K562 (cell line): ENCODE data around the gene CLCF1. TPM values are rescaled to one million over a fixed set of nuclear protein-coding genes. Genes with fewer than 3 reads are reported as not detected.

Source experiments
- CCNT2 ChIP-seq: IDR thresholded peaks from 2 replicates; pipeline ENCODE4 v1.6.1; 2011; ENCODE audit warnings: borderline replicate concordance, low read depth, mild to moderate bottlenecking, moderate library complexity, mixed read lengths, low read length; ENCODE audit not compliant: insufficient read length; ENCODE audit errors: extremely low read depth
- MTA1 ChIP-seq: fragments of 450-650 bp; IDR thresholded peaks from 2 replicates; pipeline ENCODE4 v1.6.1; 2017; ENCODE audit warnings: borderline replicate concordance
- SMAD3 ChIP-seq: fragments of 450-650 bp; formaldehyde crosslinking; conservative IDR thresholded peaks from 2 replicates; pipeline ENCODE4 v1.4.0; 2020; ENCODE audit warnings: mild to moderate bottlenecking
- TBL1XR1 ChIP-seq, 2 experiments: IDR thresholded peaks; 2 replicates each; pipeline ENCODE4 v1.6.1; 2012; ENCODE audit warnings: improper control_type of control experiment in 2 of 2, low read length in 2 of 2, mild to moderate bottlenecking in 1 of 2
- TCF7 ChIP-seq: sonication (generic); IDR thresholded peaks from 2 replicates; pipeline ENCODE4 v1.6.1; 2016; ENCODE audit warnings: antibody characterized with exemption, borderline replicate concordance
- ZC3H4 ChIP-seq: sonication (generic); formaldehyde crosslinking; IDR thresholded peaks from 2 replicates; pipeline ENCODE4 v1.9.0; 2021; ENCODE audit warnings: missing genetic modification reagents, borderline replicate concordance
- ZKSCAN1 ChIP-seq: fragments of 150-350 bp; IDR thresholded peaks from 2 replicates; pipeline ENCODE4 v1.6.1; 2016; ENCODE audit warnings: low read depth, low read length
- ZNF282 ChIP-seq: sonication (generic); formaldehyde crosslinking; IDR thresholded peaks from 2 replicates; pipeline ENCODE4 v1.8.1; 2023; ENCODE audit warnings: missing genetic modification reagents
- ZNF436 ChIP-seq: fragments of 250-450, 450-650 bp; sonication (Bioruptor Pico); formaldehyde crosslinking; IDR thresholded peaks from 2 replicates; pipeline ENCODE4 v1.7.0; 2020; ENCODE audit warnings: mild to moderate bottlenecking
- ZNF707 ChIP-seq: fragments of 250-450 bp; sonication (Bioruptor Pico); conservative IDR thresholded peaks from 2 replicates; pipeline ENCODE4 v1.8.0; 2022; ENCODE audit warnings: inconsistent platforms, mild to moderate bottlenecking, moderate library complexity
- ZNF830 ChIP-seq: fragments of 250-450 bp; sonication (Bioruptor Pico); IDR thresholded peaks from 2 replicates; pipeline ENCODE4 v1.5.0; 2021; ENCODE audit warnings: mild to moderate bottlenecking
- polyA plus RNA-seq, 8 experiments: library from polyadenylated mRNA; depleted of rRNA in 4 of 8; stranded (reverse) in 5 of 8; unstranded in 3 of 8; fragments of >200 nt; fragmentation: Nextera tagmentation in 2 of 8; fragmentation: Illumina TruSeq in 1 of 8; extraction: Ambion mirVana in 2 of 8; extraction: Trizol in 1 of 8; gene quantifications; 2 replicates each; pipeline versions ENCODE4 v1.2.1 to v1.2.3, GENCODE V29; 2011 to 2014; ENCODE audit warnings: inconsistent platforms in 1 of 8, missing spikeins in 1 of 8
- total RNA-seq, 7 experiments: library from RNA; depleted of rRNA in 6 of 7; stranded (reverse); fragments of >200 nt in 6 of 7; fragmentation: Illumina TruSeq in 2 of 7; extraction: Trizol in 2 of 7; gene quantifications; 2 replicates each; pipeline versions ENCODE4 v1.2.1 to v1.2.3, GENCODE V29; 2011 to 2021; ENCODE audit warnings: low replicate concordance in 1 of 7
- TF ChIP-seq, protein P1 (sequence below): sonication (generic); formaldehyde crosslinking; IDR thresholded peaks from 2 replicates; pipeline ENCODE4 v1.4.0; 2020; ENCODE audit warnings: mild to moderate bottlenecking, missing genetic modification reagents
- TF ChIP-seq, protein P2 (sequence below): fragments of 250-450 bp; sonication (Bioruptor Pico); IDR thresholded peaks from 2 replicates; pipeline ENCODE4 v1.5.0; 2020; ENCODE audit warnings: mild to moderate bottlenecking, borderline replicate concordance
- TF ChIP-seq, protein P3 (sequence below): sonication (generic); formaldehyde crosslinking; IDR thresholded peaks from 2 replicates; pipeline ENCODE4 v1.8.1; 2023; ENCODE audit warnings: mild to moderate bottlenecking, missing genetic modification reagents
- TF ChIP-seq, protein P4 (sequence below): fragments of 200-400 bp; formaldehyde crosslinking; IDR thresholded peaks from 2 replicates; pipeline ENCODE4 v1.6.1; 2017; ENCODE audit warnings: mild to moderate bottlenecking, low read depth, low read length, moderate library complexity
- TF ChIP-seq, protein P5 (sequence below): fragments of 250-450 bp; sonication (Bioruptor Pico); IDR thresholded peaks from 2 replicates; pipeline ENCODE4 v1.5.0; 2021
- TF ChIP-seq, protein P6 (sequence below): fragments of 450-650 bp; conservative IDR thresholded peaks from 2 replicates; pipeline ENCODE4 v1.6.1; 2016; ENCODE audit warnings: missing genetic modification characterization, low read depth, mild to moderate bottlenecking, missing compliant biosample characterization, moderate library complexity

Gene CLCF1
- total and polyA plus RNA-seq, 9 of the 15 experiments (the other 6 are each of a cell fraction or from before 2014, with no cell fraction given), result 0.49 to 5.8 (median 3.0) TPM

DNA sequence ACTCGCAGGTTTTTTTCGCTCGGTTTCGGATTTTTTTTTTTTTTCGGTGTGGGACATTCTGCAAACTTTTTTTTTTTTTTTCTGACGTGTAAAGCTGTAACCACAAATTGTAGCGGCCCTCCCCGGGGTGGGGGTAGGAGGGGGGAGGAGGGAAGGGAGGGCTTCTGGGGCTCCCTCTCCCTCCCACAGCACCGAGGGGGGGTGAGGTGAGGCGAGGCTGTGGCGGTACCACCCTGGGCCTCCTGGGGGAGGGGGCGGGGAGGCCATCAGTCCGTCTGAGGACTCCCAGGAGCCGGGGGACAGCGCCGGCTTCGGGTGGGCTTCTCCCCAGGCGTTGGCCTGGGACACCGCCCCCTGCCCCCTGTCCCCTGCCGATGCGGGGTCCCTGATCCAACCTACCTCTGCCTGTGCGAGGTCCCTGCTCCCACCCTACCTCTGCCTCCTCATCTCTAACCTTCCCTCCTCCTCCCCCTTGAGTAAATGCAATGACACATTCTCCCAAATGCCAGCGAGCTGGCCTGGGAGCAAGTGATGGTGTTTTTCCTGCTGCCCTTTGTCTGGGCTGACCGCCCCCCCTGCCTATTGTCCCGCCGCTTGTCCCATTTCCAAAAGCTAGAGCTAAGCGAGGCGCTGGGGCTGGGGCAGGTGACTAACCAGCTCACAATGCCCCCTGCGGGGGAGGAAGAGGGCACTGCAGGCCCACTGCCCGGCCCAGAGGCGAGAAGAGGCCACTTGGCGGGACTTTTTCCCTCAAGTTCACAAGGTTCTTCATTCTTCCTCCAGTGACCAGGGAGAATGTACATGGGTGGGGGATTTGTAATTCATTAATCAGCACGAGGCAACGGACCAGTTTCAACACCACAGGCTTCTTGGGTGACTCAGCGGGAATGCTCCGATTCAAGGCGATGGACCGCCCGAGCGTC is 511 bp upstream of the CLCF1 start (continued):
- TF ChIP-seq SMAD3 (CRISPR knock-in tag) (no peak), TCF7 (no peak), ZNF707 (CRISPR knock-in tag) (no peak), CCNT2 (no peak), ZNF830 (CRISPR knock-in tag) (no peak), ZNF282 (CRISPR knock-in tag) (no peak), TBL1XR1 (IDR thresholded peaks at IDR 0.05; ENCODE audit: low read length in 2 of 2) (no peak), MTA1 (no peak; the same call in 1 of the 2 replicates), ZNF436 (no peak), ZC3H4 (CRISPR knock-in tag) (no peak), ZKSCAN1 (no peak)
- TF ChIP-seq, protein P1, sequence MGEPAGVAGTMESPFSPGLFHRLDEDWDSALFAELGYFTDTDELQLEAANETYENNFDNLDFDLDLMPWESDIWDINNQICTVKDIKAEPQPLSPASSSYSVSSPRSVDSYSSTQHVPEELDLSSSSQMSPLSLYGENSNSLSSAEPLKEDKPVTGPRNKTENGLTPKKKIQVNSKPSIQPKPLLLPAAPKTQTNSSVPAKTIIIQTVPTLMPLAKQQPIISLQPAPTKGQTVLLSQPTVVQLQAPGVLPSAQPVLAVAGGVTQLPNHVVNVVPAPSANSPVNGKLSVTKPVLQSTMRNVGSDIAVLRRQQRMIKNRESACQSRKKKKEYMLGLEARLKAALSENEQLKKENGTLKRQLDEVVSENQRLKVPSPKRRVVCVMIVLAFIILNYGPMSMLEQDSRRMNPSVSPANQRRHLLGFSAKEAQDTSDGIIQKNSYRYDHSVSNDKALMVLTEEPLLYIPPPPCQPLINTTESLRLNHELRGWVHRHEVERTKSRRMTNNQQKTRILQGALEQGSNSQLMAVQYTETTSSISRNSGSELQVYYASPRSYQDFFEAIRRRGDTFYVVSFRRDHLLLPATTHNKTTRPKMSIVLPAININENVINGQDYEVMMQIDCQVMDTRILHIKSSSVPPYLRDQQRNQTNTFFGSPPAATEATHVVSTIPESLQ (CRISPR knock-in tag), result no peak
- TF ChIP-seq, protein P2, sequence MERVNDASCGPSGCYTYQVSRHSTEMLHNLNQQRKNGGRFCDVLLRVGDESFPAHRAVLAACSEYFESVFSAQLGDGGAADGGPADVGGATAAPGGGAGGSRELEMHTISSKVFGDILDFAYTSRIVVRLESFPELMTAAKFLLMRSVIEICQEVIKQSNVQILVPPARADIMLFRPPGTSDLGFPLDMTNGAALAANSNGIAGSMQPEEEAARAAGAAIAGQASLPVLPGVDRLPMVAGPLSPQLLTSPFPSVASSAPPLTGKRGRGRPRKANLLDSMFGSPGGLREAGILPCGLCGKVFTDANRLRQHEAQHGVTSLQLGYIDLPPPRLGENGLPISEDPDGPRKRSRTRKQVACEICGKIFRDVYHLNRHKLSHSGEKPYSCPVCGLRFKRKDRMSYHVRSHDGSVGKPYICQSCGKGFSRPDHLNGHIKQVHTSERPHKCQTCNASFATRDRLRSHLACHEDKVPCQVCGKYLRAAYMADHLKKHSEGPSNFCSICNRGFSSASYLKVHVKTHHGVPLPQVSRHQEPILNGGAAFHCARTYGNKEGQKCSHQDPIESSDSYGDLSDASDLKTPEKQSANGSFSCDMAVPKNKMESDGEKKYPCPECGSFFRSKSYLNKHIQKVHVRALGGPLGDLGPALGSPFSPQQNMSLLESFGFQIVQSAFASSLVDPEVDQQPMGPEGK (CRISPR knock-in tag), result no peak
- TF ChIP-seq, protein P3, sequence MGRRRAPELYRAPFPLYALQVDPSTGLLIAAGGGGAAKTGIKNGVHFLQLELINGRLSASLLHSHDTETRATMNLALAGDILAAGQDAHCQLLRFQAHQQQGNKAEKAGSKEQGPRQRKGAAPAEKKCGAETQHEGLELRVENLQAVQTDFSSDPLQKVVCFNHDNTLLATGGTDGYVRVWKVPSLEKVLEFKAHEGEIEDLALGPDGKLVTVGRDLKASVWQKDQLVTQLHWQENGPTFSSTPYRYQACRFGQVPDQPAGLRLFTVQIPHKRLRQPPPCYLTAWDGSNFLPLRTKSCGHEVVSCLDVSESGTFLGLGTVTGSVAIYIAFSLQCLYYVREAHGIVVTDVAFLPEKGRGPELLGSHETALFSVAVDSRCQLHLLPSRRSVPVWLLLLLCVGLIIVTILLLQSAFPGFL (CRISPR knock-in tag), result no peak
- TF ChIP-seq, protein P4, sequence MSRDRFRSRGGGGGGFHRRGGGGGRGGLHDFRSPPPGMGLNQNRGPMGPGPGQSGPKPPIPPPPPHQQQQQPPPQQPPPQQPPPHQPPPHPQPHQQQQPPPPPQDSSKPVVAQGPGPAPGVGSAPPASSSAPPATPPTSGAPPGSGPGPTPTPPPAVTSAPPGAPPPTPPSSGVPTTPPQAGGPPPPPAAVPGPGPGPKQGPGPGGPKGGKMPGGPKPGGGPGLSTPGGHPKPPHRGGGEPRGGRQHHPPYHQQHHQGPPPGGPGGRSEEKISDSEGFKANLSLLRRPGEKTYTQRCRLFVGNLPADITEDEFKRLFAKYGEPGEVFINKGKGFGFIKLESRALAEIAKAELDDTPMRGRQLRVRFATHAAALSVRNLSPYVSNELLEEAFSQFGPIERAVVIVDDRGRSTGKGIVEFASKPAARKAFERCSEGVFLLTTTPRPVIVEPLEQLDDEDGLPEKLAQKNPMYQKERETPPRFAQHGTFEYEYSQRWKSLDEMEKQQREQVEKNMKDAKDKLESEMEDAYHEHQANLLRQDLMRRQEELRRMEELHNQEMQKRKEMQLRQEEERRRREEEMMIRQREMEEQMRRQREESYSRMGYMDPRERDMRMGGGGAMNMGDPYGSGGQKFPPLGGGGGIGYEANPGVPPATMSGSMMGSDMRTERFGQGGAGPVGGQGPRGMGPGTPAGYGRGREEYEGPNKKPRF, result no peak
- TF ChIP-seq, protein P5, sequence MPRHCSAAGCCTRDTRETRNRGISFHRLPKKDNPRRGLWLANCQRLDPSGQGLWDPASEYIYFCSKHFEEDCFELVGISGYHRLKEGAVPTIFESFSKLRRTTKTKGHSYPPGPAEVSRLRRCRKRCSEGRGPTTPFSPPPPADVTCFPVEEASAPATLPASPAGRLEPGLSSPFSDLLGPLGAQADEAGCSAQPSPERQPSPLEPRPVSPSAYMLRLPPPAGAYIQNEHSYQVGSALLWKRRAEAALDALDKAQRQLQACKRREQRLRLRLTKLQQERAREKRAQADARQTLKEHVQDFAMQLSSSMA, result no peak
- TF ChIP-seq, protein P6, sequence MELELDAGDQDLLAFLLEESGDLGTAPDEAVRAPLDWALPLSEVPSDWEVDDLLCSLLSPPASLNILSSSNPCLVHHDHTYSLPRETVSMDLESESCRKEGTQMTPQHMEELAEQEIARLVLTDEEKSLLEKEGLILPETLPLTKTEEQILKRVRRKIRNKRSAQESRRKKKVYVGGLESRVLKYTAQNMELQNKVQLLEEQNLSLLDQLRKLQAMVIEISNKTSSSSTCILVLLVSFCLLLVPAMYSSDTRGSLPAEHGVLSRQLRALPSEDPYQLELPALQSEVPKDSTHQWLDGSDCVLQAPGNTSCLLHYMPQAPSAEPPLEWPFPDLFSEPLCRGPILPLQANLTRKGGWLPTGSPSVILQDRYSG, result 0 out of 2 replicates have a peak, but pooled peaks have one; percentile 26
